ENCODE data around the gene HOPX.

- TF ChIP-seq POLR2AphosphoS5 (IDR thresholded peaks at IDR 0.05; ENCODE audit: low read depth, low read length) (no peak), SIN3A (IDR thresholded peaks at IDR 0.05; ENCODE audit: borderline replicate concordance, insufficient read depth, low read length) (no peak), TAF1 (IDR thresholded peaks at IDR 0.05; ENCODE audit: borderline replicate concordance, insufficient read depth, low read length) (no peak)
Measured at GRCh38 chr4:56630876-56631666, 50.0 kb downstream of the HOPX start.
